D721Med (cell line): ENCODE data around the gene TDRD7.

Experiments
- DNase-seq: peaks from one replicate; pipeline ENCODE4 v3.0.0; 2011; ENCODE audit warnings: low spot score; ENCODE audit not compliant: insufficient read length
- FAIRE-seq: peaks from 2 replicates; lab custom pipeline; 2011; peaks lifted over from hg19 to GRCh38; lab: Jason Lieb, UNC
- TF ChIP-seq, protein P1 (sequence below): IDR thresholded peaks from 2 replicates; pipeline ENCODE4 v1.5.1; 2012; ENCODE audit warnings: mild to moderate bottlenecking, control low read depth; ENCODE audit not compliant: insufficient read depth; ENCODE audit errors: missing control alignments

Gene TDRD7

DNA sequence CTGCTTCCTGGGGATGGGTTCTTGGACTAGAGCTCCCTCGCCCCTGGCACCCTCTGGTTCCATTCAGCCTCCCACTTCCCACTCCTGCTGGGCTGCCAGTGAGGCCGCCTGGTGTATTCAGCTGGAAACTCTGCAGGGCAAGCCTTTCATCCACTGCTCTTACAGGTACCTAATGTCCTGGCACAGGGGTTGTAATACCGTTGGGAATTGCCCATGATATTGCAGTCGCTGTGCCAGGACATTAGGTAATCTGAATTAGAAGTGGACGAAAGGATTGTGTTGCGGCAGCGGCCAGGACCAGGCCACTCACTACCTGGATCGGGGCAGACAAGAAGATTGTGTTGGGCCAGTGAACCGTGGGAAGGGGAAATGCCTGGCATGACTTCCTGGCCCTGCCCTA lies 102.6 kb downstream of the TDRD7 start:
- TF ChIP-seq, protein P1, sequence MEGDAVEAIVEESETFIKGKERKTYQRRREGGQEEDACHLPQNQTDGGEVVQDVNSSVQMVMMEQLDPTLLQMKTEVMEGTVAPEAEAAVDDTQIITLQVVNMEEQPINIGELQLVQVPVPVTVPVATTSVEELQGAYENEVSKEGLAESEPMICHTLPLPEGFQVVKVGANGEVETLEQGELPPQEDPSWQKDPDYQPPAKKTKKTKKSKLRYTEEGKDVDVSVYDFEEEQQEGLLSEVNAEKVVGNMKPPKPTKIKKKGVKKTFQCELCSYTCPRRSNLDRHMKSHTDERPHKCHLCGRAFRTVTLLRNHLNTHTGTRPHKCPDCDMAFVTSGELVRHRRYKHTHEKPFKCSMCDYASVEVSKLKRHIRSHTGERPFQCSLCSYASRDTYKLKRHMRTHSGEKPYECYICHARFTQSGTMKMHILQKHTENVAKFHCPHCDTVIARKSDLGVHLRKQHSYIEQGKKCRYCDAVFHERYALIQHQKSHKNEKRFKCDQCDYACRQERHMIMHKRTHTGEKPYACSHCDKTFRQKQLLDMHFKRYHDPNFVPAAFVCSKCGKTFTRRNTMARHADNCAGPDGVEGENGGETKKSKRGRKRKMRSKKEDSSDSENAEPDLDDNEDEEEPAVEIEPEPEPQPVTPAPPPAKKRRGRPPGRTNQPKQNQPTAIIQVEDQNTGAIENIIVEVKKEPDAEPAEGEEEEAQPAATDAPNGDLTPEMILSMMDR = no peak
- no peak for DNase-seq
- no peak for FAIRE-seq

DNA sequence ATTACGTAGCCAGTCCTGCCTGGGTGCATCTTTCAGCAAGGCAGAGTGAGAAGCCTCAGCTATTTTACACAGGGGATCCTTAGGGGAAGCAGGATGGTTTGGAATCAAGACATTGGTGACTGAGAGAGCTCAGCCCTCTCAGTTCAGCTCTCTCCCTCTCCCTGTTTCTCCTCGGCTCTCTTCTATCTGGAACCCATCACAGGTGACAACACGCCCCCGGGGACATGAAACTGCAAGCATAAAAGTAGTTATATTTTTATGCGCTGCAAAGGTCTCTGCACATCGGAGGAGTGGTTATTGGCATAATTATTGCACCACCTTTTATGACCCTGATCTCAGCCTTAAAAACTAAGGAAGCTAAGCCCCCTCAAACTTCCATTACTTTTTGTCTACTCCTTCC lies 103.8 kb downstream of the TDRD7 start:
- FAIRE-seq (no peak), DNase-seq (no peak)

DNA sequence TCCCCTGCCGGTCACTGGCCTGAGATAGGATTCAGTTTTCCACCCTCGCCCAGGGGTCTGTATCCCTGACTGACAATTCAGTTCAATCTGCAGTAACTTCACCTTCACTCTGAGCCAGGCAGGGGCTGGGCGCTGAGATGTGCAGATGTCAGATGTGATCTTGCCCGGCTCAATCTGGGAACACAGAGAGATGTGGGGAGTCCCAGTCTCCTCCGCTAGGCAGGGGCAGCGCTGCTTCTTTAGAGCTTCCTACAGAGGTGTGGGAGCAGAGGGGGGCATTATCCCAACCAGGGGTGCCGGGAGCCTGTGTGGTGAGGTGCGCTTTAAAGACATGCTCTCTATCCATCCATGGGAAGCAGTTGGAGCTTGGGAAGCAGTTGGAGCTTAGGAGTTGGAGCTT lies 104.2 kb downstream of the TDRD7 start:
- DNase-seq = no peak
- TF ChIP-seq, protein P1 = no peak
- FAIRE-seq = no peak

More for the DNA sequence above, 103.8 kb downstream of the TDRD7 start:
- TF ChIP-seq, protein P1 = no peak

DNA sequence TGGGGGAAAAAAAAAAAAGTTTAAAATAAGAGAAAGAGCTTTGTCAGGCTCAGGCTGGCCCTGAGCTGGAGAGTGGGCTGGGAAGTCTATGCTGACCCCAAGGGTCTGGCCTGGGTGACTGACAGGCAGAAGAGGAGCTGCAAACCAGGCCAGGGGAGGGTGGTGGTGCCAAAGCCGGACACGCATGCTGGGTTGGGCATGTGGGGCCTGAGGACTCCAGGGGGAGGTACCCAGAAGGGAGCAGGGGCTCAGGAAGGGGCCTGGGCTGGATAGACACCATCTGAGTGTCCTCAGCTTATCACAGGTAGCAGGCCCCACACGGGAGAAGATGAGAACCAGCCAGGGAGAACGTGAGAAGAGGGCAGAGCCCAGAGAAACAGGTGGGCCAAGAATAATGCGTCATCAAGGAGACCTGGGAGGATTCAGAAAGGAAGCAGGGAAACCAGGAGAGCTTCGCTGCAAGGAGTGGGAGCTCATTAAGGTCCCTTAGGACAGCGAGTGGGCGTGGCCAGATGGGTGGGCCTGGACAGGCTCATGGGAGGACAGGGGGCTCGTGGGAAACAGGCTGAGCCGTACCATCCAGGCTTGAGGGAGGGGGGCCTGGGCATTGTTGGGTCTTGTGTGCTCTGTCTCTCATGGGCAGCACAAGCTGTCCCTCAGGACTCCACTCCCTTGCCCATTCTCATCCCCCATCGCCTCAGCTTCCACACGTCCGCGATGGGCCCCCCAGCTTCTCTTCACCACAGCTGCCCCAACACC lies 105.6 kb downstream of the TDRD7 start:
- TF ChIP-seq, protein P1 = no peak
- no peak for FAIRE-seq

DNA sequence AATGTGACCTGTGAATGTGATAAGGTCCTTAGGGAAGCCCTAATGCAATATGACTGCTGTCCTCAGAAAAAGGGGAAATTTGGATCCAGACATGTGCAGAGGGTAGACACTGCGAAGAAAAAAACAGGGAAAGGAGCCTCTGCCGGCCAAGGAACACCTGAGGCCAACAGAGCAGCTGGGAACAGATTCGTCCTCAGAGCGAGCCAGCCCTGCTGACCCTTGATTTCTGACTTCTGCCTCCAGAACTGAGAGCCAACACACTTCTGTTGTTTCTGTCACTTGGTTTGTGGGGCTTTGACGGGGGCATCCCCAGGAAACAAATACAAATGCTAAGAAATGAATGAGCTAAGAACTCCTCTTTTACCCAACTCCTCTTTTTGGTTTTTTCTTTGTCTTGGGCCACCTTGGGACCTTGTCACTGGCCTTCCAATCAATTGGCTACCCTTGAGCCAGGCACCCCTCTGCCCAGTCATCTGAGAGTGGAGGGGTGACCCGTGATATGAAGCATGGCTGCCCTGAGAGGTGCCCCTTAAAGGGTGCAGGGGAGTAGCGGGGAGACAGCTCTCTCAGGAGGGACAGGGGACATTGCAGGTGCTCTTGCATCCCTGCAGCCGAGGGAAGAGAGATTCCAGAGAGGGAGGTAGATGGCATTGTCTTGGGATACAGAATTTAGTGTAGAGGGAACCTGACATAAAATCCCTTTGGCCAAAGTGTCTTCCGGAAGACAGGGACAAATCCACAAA lies 106.4 kb downstream of the TDRD7 start:
- TF ChIP-seq, protein P1 = no peak
- no peak for DNase-seq
- no peak for FAIRE-seq

More for the DNA sequence above, 105.6 kb downstream of the TDRD7 start:
- no peak for DNase-seq

DNA sequence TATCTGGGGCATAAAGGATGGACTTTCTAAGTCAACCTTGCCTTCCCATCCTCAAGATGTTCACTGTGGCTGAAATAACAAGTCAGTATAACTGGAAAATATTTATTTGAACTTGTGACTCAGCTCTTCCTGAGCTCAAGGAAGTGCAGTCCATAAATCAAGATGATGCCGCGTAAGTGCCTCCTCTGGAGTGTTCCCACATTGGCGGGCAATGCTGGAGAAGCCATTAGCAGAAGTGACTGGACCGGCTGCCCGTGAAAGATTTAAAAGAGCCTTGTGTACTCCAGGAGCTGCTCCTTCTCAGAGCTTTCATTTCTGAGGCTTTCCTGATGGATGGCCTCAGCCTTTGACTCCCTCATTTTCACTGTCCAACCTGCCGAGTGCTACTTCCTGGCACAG lies 107.0 kb downstream of the TDRD7 start:
- DNase-seq (no peak), FAIRE-seq (no peak)
- TF ChIP-seq, protein P1 = no peak
